H4 (cell line): Measurements from ENCODE around the gene CC2D2A. TPM values are rescaled to one million over a fixed set of nuclear protein-coding genes. Genes with fewer than 3 reads are reported as not detected.

ENCODE experiments used
- DNase-seq: peaks from one replicate; pipeline ENCODE4 v3.0.0-alpha.2; 2015; ENCODE audit warnings: low spot score
- total RNA-seq: library from RNA; depleted of rRNA; stranded (reverse); fragments of >200 nt; shearing (Covaris generic); gene quantifications from 2 replicates; pipeline ENCODE4 v1.2.3, GENCODE V29; 2014; rRNA removed

CC2D2A gene
- total RNA-seq, 1 experiment from 2014 or later: 16.3 TPM

GRCh38 chr4:15648600-15648999, 178.9 kb downstream of the CC2D2A start:
- no peak for DNase-seq

- DNase-seq: peak; percentile 75
Measured at GRCh38 chr4:15649914-15650545, 180.3 kb downstream of the CC2D2A start.

Other genes with a start within 250 kb of the CC2D2A start
- gene C1QTNF7, start 41.8 kb upstream of the CC2D2A start, total RNA-seq: not detected in 2 replicates
- gene FBXL5, start 185.5 kb downstream of the CC2D2A start, total RNA-seq: 67.4 and 78.1 TPM in 2 replicates
- gene FAM200B, start 211.9 kb downstream of the CC2D2A start, total RNA-seq: 88.1 and 143 TPM in 2 replicates
- gene BST1, start 233.2 kb downstream of the CC2D2A start, total RNA-seq: 0.56 TPM in 1 of 2 replicates, not detected in the other